SU-DHL-6 (cell line): ENCODE results near the gene SKP1.

Experiments used
- H2AFZ ChIP-seq: fragments of 200-600 bp; sonication (generic); 2 replicates; pipeline ENCODE4 v1.6.1; 2014; ENCODE audit warnings: low read depth, mild to moderate bottlenecking, moderate library complexity, mixed read lengths, antibody characterized with exemption, low read length; ENCODE audit not compliant: severe bottlenecking
- H3F3A ChIP-seq: fragments of 200-600 bp; shearing (Covaris generic); 2 replicates; pipeline ENCODE4 v1.6.0; 2016; ENCODE audit warnings: antibody characterized with exemption, mild to moderate bottlenecking; ENCODE audit not compliant: insufficient read depth
- H3K27ac ChIP-seq: fragments of 200-600 bp; sonication (generic); 2 replicates; pipeline ENCODE4 v1.5.1; 2016; ENCODE audit warnings: low read depth, mild to moderate bottlenecking, low read length, moderate library complexity, mixed read lengths
- H3K27me3 ChIP-seq: fragments of 200-600 bp; sonication (generic), shearing (Covaris generic); 2 replicates; pipeline ENCODE4 v1.6.0; 2014; ENCODE audit warnings: mild to moderate bottlenecking, low read length
- H3K36me3 ChIP-seq: fragments of 200-600 bp; sonication (generic); 2 replicates; pipeline ENCODE4 v1.6.1; 2014; ENCODE audit warnings: mild to moderate bottlenecking, low read length, mixed read lengths
- H3K4me2 ChIP-seq: fragments of 300-600, 200-600 bp; shearing (Covaris generic), sonication (generic); 2 replicates; pipeline ENCODE4 v1.6.0; 2014; ENCODE audit warnings: low read length, low read depth, mild to moderate bottlenecking; ENCODE audit not compliant: poor library complexity, severe bottlenecking
- H3K4me3 ChIP-seq: fragments of 200-600 bp; sonication (generic); 2 replicates; pipeline ENCODE4 v1.5.1; 2014; ENCODE audit warnings: antibody characterized with exemption, low read length, mild to moderate bottlenecking, mixed read lengths; ENCODE audit not compliant: insufficient read depth, poor library complexity, severe bottlenecking
- H3K79me2 ChIP-seq: fragments of 200-600 bp; sonication (generic); 2 replicates; pipeline ENCODE4 v1.6.1; 2014; ENCODE audit warnings: mild to moderate bottlenecking, low read length, moderate library complexity; ENCODE audit not compliant: insufficient read depth
- H3K9ac ChIP-seq: fragments of 200-600 bp; sonication (generic); 2 replicates; pipeline ENCODE4 v1.7.0; 2014; ENCODE audit warnings: mild to moderate bottlenecking, low read length
- H3K9me2 ChIP-seq: fragments of 200-600 bp; sonication (generic); replicated peaks from 2 replicates; pipeline ENCODE4 v1.6.1; 2014; ENCODE audit warnings: low read length; ENCODE audit not compliant: insufficient read depth
- H3K9me3 ChIP-seq: fragments of 200-600 bp; sonication (generic); 2 replicates; pipeline ENCODE4 v1.6.1; 2014; ENCODE audit warnings: low read length, mixed read lengths; ENCODE audit not compliant: insufficient read depth
- H4K20me1 ChIP-seq: fragments of 200-600 bp; sonication (generic); 2 replicates; pipeline ENCODE4 v1.6.1; 2014; ENCODE audit warnings: low read depth, mild to moderate bottlenecking, antibody characterized with exemption, low read length, moderate library complexity, mixed read lengths
- CTCF ChIP-seq: fragments of 200-600 bp; sonication (generic); IDR thresholded peaks from one replicate; pipeline ENCODE4 v1.5.1; 2017; ENCODE audit warnings: antibody characterized with exemption, mild to moderate bottlenecking, low read length, moderate library complexity; ENCODE audit not compliant: insufficient read depth, poor library complexity, severe bottlenecking
- EZH2phosphoT487 ChIP-seq: fragments of 200-600 bp; sonication (generic), shearing (Covaris generic); conservative IDR thresholded peaks from 2 replicates; pipeline ENCODE4 v1.6.1; 2018; ENCODE audit warnings: mild to moderate bottlenecking, antibody characterized with exemption, low read length, moderate library complexity, mixed read lengths

The SKP1 gene

GRCh38 chr5:134119720-134120119, 57.0 kb downstream of the SKP1 start:
- H3K4me2 ChIP-seq, result no peak overlapping the region
- no peak overlapping the region for H3K4me3 ChIP-seq
- H4K20me1 ChIP-seq, result no peaks in the 10 kb centered on the region
- no peak overlapping the region for H3K27ac ChIP-seq
- no peaks in the 10 kb centered on the region for H3K9me2 ChIP-seq
- H2AFZ ChIP-seq, result no peak overlapping the region
- no peak overlapping the region for H3K9ac ChIP-seq
- H3K36me3 ChIP-seq, result no peaks in the 10 kb centered on the region
- no peaks in the 10 kb centered on the region for H3K27me3 ChIP-seq
- H3F3A ChIP-seq, result no peaks in the 10 kb centered on the region
- no peaks in the 10 kb centered on the region for H3K79me2 ChIP-seq
- TF ChIP-seq CTCF (no peak), EZH2phosphoT487 (no peak)
- no peaks in the 10 kb centered on the region for H3K9me3 ChIP-seq

- no peaks in the 10 kb centered on the region for H3K9me2 ChIP-seq
- no peaks in the 10 kb centered on the region for H3K9me3 ChIP-seq
- no peak overlapping the region for H2AFZ ChIP-seq
- TF ChIP-seq CTCF (no peak), EZH2phosphoT487 (no peak)
- H3K27me3 ChIP-seq, result no peaks in the 10 kb centered on the region
- no peak overlapping the region for H3K4me2 ChIP-seq
- no peaks in the 10 kb centered on the region for H3K79me2 ChIP-seq
- no peak overlapping the region for H3K4me3 ChIP-seq
- H3K9ac ChIP-seq, result no peak overlapping the region
- H3F3A ChIP-seq, result no peaks in the 10 kb centered on the region
- H3K27ac ChIP-seq, result no peak overlapping the region
- H3K36me3 ChIP-seq, result no peaks in the 10 kb centered on the region
- H4K20me1 ChIP-seq, result no peaks in the 10 kb centered on the region
Observed at GRCh38 chr5:134118212-134118835, 58.4 kb downstream of the SKP1 start.

- Histone ChIP-seq H3K27me3 (no peaks in the 10 kb centered on the region), H3F3A (no peaks in the 10 kb centered on the region), H3K4me2 (no peak overlapping the region), H2AFZ (no peak overlapping the region), H3K79me2 (no peaks in the 10 kb centered on the region), H3K4me3 (no peak overlapping the region), H3K9me2 (no peaks in the 10 kb centered on the region), H3K9ac (no peak overlapping the region), H3K36me3 (no peaks in the 10 kb centered on the region), H4K20me1 (no peaks in the 10 kb centered on the region), H3K27ac (no peak overlapping the region), H3K9me3 (no peaks in the 10 kb centered on the region)
- TF ChIP-seq CTCF, result no peak
- TF ChIP-seq EZH2phosphoT487, result no peak
Observed at GRCh38 chr5:134116789-134117761, 59.7 kb downstream of the SKP1 start.
